ENCODE measurements around the gene BRD2. TPM values are rescaled to one million over a fixed set of nuclear protein-coding genes. Genes with fewer than 3 reads are reported as not detected.

The BRD2 gene
- total RNA-seq, 2 experiments from 2014 or later: 340 to 378 TPM

- H3K27ac ChIP-seq (ENCODE audit: low read depth in 1 of 2, low read length in 2 of 2): no peak overlapping the region
- H3K27me3 ChIP-seq (ENCODE audit: control insufficient read depth in 1 of 2, insufficient read depth in 2 of 2, low read length in 2 of 2): no peaks in the 10 kb centered on the region
- Mint-ChIP-seq H3K9me3 (no peaks in the 10 kb centered on the region), H3K4me1 (ENCODE audit: low read depth) (no peaks in the 10 kb centered on the region), H3K27ac (no peak overlapping the region), H3K4me3 (no peak overlapping the region), H3K27me3 (peaks cover 13% of the 10 kb centered on the region), H3K36me3 (ENCODE audit: low read depth) (no peaks in the 10 kb centered on the region)
- ChIA-PET CTCF (interaction anchor here (0.7 to 1.4 kb wide), 3 partner anchors 9 to 21 kb away, joined by 3 to 4 read pairs (median 3); no protein-coding TSS in a partner anchor), POLR2A (interaction anchor here (1.1 kb wide), 1 partner anchor 21 kb away, joined by 3 read pairs; no protein-coding TSS in a partner anchor)
- no peaks in the 10 kb centered on the region for H3K4me1 ChIP-seq (ENCODE audit: insufficient read depth, low read length)
- H3K4me3 ChIP-seq (ENCODE audit: low read length): no peak overlapping the region
- TF ChIP-seq CTCF (IDR thresholded peaks at IDR 0.05): no peak
- no peak for DNase-seq
- no peak for ATAC-seq (ENCODE audit: poor library complexity)
- H3K36me3 ChIP-seq (ENCODE audit: insufficient read depth, low read length): no peaks in the 10 kb centered on the region
- intact Hi-C loops (cut with DNase I, micrococcal nuclease): no loop called here
- no peaks in the 10 kb centered on the region for H3K9me3 ChIP-seq (ENCODE audit: control insufficient read depth in 1 of 2, insufficient read depth in 1 of 2, low read length in 2 of 2)
Measured at GRCh38 chr6:32993363-32993973, 25.1 kb downstream of the BRD2 start.

- Mint-ChIP-seq H3K4me1 (ENCODE audit: low read depth) (peaks cover 6% of the 10 kb centered on the region), H3K27me3 (peaks cover 18% of the 10 kb centered on the region), H3K36me3 (ENCODE audit: low read depth) (no peaks in the 10 kb centered on the region), H3K9me3 (no peaks in the 10 kb centered on the region), H3K27ac (no peak overlapping the region), H3K4me3 (no peak overlapping the region)
- Histone ChIP-seq H3K4me3 (ENCODE audit: low read length) (no peak overlapping the region), H3K9me3 (ENCODE audit: control insufficient read depth in 1 of 2, insufficient read depth in 1 of 2, low read length in 2 of 2) (no peaks in the 10 kb centered on the region), H3K27ac (ENCODE audit: low read depth in 1 of 2, low read length in 2 of 2) (no peak overlapping the region), H3K36me3 (ENCODE audit: insufficient read depth, low read length) (no peaks in the 10 kb centered on the region), H3K27me3 (ENCODE audit: control insufficient read depth in 1 of 2, insufficient read depth in 2 of 2, low read length in 2 of 2) (no peaks in the 10 kb centered on the region), H3K4me1 (ENCODE audit: insufficient read depth, low read length) (peaks cover 4% of the 10 kb centered on the region)
- ChIA-PET POLR2A (no interaction called here), CTCF (no interaction called here)
- no peak for ATAC-seq (ENCODE audit: poor library complexity)
- no peak for DNase-seq
- no peak for TF ChIP-seq CTCF (IDR thresholded peaks at IDR 0.05)
- intact Hi-C loops (cut with DNase I, micrococcal nuclease): no loop called here
Measured at GRCh38 chr6:32995448-32995847, 27.1 kb downstream of the BRD2 start.

DNA sequence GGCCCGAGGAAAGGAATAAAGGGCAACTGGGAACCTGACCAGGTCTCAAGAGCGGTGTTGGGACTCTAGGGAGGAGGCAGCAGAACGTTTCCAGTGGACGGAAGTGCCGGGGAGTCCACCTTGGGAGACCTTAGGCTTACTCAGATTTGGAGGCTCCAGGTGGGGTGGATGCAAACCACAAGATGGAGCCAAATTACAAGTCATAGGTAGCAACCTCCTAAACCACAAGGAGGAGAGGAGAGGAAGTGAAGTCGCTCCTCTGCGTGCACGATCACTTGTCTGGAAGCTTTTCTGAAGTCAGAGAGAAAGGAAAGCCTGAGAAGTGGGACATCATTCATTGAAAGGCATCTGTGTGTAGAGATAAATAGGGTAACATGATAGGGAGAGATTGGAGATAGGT lies 31.7 kb downstream of the BRD2 start:
- peaks cover 7% of the 10 kb centered on the region for H3K4me1 Mint-ChIP-seq (ENCODE audit: low read depth)
- peaks cover 22% of the 10 kb centered on the region for H3K27me3 Mint-ChIP-seq
- no peaks in the 10 kb centered on the region for H3K9me3 ChIP-seq (ENCODE audit: control insufficient read depth in 1 of 2, insufficient read depth in 1 of 2, low read length in 2 of 2)
- no peaks in the 10 kb centered on the region for H3K36me3 Mint-ChIP-seq (ENCODE audit: low read depth)
- peak; percentile 45 for TF ChIP-seq CTCF (IDR thresholded peaks at IDR 0.05)
- no peak overlapping the region for H3K27ac Mint-ChIP-seq
- H3K27me3 ChIP-seq (ENCODE audit: control insufficient read depth in 1 of 2, insufficient read depth in 2 of 2, low read length in 2 of 2): peaks cover 4 to 6% of the 10 kb centered on the region in 2 experiments
- H3K36me3 ChIP-seq (ENCODE audit: insufficient read depth, low read length): no peaks in the 10 kb centered on the region
- intact Hi-C loops (cut with DNase I, micrococcal nuclease): no loop called here
- H3K27ac ChIP-seq (ENCODE audit: low read depth in 1 of 2, low read length in 2 of 2): no peak overlapping the region
- peaks cover 4% of the 10 kb centered on the region for H3K4me1 ChIP-seq (ENCODE audit: insufficient read depth, low read length)
- no peaks in the 10 kb centered on the region for H3K9me3 Mint-ChIP-seq
- CTCF ChIA-PET: interaction anchor here (1.0 to 1.4 kb wide), 2 partner anchors 15 to 28 kb away, joined by 3 to 4 read pairs; no protein-coding TSS in a partner anchor
- H3K4me3 ChIP-seq (ENCODE audit: low read length): no peak overlapping the region
- H3K4me3 Mint-ChIP-seq: no peak overlapping the region
- POLR2A ChIA-PET: interaction anchor here (1.4 kb wide), 1 partner anchor 28 kb away, joined by 4 read pairs; no protein-coding TSS in a partner anchor
- ATAC-seq (ENCODE audit: poor library complexity) (peak; percentile 83), DNase-seq (peak in 5 of 14 experiments; percentile 25 to 64 (median 35))
